ENCODE data around the gene TRPM3. TPM values are rescaled to one million over a fixed set of nuclear protein-coding genes. Genes with fewer than 3 reads are reported as not detected.

Gene TRPM3
- total RNA-seq, 1 donor: 0.72 TPM

DNA sequence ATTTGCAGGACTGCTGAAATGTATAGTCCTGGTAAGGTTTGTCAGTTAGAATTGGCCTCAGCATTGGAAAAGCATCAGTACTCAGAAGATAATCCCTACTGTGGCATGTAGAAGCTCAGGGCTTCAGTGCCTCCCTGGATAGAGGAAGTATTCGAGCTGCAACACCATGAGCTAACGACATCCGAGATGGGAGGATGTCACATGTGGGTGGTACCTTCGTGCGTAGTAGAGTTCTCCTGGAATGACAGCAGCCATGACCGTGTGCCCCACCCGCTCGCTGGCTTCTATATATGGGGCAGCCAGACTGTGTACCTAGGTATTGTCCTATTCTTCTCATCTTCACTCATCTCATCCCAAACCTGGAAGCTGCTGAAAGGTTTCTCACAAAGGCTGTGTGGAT, 361.2 kb downstream of the TRPM3 start:
- Histone ChIP-seq H2AFZ (ENCODE audit: low read length) (no peak overlapping the region), H3K4me3 (ENCODE audit: insufficient read depth, low read length) (no peak overlapping the region), H4K20me1 (ENCODE audit: insufficient read depth, low read length) (no peaks in the 10 kb centered on the region), H3K4me2 (ENCODE audit: insufficient read depth, low read length) (no peak overlapping the region), H3K36me3 (ENCODE audit: insufficient read depth, low read length) (no peaks in the 10 kb centered on the region), H3K79me2 (ENCODE audit: insufficient read depth, low read length) (no peaks in the 10 kb centered on the region), H3K9me3 (ENCODE audit: low read depth, low read length) (no peaks in the 10 kb centered on the region), H3K4me1 (ENCODE audit: insufficient read depth, low read length) (no peaks in the 10 kb centered on the region), H3K27ac (ENCODE audit: low read depth, low read length) (no peak overlapping the region), H3K27me3 (ENCODE audit: insufficient read depth, low read length) (no peaks in the 10 kb centered on the region)
- no peak for DNase-seq (ENCODE audit: insufficient read length, low spot score, missing footprints)
- TF ChIP-seq, protein P1, sequence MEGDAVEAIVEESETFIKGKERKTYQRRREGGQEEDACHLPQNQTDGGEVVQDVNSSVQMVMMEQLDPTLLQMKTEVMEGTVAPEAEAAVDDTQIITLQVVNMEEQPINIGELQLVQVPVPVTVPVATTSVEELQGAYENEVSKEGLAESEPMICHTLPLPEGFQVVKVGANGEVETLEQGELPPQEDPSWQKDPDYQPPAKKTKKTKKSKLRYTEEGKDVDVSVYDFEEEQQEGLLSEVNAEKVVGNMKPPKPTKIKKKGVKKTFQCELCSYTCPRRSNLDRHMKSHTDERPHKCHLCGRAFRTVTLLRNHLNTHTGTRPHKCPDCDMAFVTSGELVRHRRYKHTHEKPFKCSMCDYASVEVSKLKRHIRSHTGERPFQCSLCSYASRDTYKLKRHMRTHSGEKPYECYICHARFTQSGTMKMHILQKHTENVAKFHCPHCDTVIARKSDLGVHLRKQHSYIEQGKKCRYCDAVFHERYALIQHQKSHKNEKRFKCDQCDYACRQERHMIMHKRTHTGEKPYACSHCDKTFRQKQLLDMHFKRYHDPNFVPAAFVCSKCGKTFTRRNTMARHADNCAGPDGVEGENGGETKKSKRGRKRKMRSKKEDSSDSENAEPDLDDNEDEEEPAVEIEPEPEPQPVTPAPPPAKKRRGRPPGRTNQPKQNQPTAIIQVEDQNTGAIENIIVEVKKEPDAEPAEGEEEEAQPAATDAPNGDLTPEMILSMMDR (IDR thresholded peaks at IDR 0.05; ENCODE audit: extremely low read depth, low read depth, low read length): no peak

DNA sequence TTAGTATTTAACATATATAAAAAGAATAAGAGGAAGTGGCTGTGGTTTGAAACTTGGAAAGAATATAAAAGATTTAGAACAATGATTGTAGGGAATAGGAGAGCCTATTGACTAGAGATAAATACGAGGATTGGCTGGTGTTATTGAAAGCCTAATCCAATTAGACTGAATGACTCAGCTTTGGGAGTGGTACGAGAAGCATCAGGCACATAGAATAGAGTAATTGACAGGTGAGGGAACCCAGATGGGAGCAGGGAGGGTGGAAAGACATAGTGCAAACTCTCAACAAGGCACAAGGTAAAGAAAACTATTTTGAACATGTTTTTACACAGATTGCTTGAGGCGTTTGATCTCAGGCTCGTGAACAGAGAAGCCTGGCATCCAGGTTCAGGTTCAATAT, 368.1 kb downstream of the TRPM3 start:
- no peaks in the 10 kb centered on the region for H3K79me2 ChIP-seq (ENCODE audit: insufficient read depth, low read length)
- H3K27ac ChIP-seq (ENCODE audit: low read depth, low read length): no peak overlapping the region
- no peaks in the 10 kb centered on the region for H3K27me3 ChIP-seq (ENCODE audit: insufficient read depth, low read length)
- no peaks in the 10 kb centered on the region for H3K9me3 ChIP-seq (ENCODE audit: low read depth, low read length)
- TF ChIP-seq, protein P1 (IDR thresholded peaks at IDR 0.05; ENCODE audit: extremely low read depth, low read depth, low read length): no peak
- H4K20me1 ChIP-seq (ENCODE audit: insufficient read depth, low read length): no peaks in the 10 kb centered on the region
- H3K4me2 ChIP-seq (ENCODE audit: insufficient read depth, low read length): no peak overlapping the region
- no peak overlapping the region for H2AFZ ChIP-seq (ENCODE audit: low read length)
- H3K4me3 ChIP-seq (ENCODE audit: insufficient read depth, low read length): no peak overlapping the region
- no peaks in the 10 kb centered on the region for H3K4me1 ChIP-seq (ENCODE audit: insufficient read depth, low read length)
- no peak for DNase-seq (ENCODE audit: insufficient read length, low spot score, missing footprints)
- H3K36me3 ChIP-seq (ENCODE audit: insufficient read depth, low read length): no peaks in the 10 kb centered on the region

DNA sequence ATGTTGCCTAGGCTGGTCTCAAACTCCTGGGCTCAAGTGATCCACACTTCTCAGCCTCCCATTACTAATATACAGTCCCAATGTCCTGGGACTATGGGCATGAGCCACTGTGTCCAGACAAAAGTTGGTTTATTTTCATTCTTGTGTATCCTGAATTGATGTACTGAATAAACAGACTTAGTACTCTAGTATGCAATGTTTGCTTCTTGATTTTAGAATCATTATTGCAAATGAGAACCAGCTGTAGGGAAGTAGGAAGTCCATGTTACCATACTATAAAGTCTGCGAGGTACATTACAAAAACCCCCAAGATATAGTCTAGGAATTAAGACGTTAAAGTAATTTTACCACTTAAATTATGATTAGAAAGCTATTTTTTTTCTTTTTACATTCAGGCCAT, 372.4 kb downstream of the TRPM3 start:
- Histone ChIP-seq H4K20me1 (ENCODE audit: insufficient read depth, low read length) (no peaks in the 10 kb centered on the region), H3K27me3 (ENCODE audit: insufficient read depth, low read length) (no peaks in the 10 kb centered on the region), H3K4me2 (ENCODE audit: insufficient read depth, low read length) (no peak overlapping the region), H3K4me1 (ENCODE audit: insufficient read depth, low read length) (peaks cover 13% of the 10 kb centered on the region), H3K4me3 (ENCODE audit: insufficient read depth, low read length) (no peak overlapping the region), H2AFZ (ENCODE audit: low read length) (no peak overlapping the region), H3K9me3 (ENCODE audit: low read depth, low read length) (no peaks in the 10 kb centered on the region), H3K36me3 (ENCODE audit: insufficient read depth, low read length) (no peaks in the 10 kb centered on the region), H3K79me2 (ENCODE audit: insufficient read depth, low read length) (no peaks in the 10 kb centered on the region), H3K27ac (ENCODE audit: low read depth, low read length) (no peak overlapping the region)
- no peak for DNase-seq (ENCODE audit: insufficient read length, low spot score, missing footprints)
- TF ChIP-seq, protein P1 (IDR thresholded peaks at IDR 0.05; ENCODE audit: extremely low read depth, low read depth, low read length): no peak

GRCh38 chr9:70747261-70747718, 374.1 kb downstream of the TRPM3 start:
- Histone ChIP-seq H3K9me3 (ENCODE audit: low read depth, low read length) (no peaks in the 10 kb centered on the region), H3K4me1 (ENCODE audit: insufficient read depth, low read length) (peaks cover 13% of the 10 kb centered on the region), H3K36me3 (ENCODE audit: insufficient read depth, low read length) (no peaks in the 10 kb centered on the region), H4K20me1 (ENCODE audit: insufficient read depth, low read length) (no peaks in the 10 kb centered on the region), H3K4me3 (ENCODE audit: insufficient read depth, low read length) (no peak overlapping the region), H3K27me3 (ENCODE audit: insufficient read depth, low read length) (no peaks in the 10 kb centered on the region), H3K27ac (ENCODE audit: low read depth, low read length) (no peak overlapping the region), H3K4me2 (ENCODE audit: insufficient read depth, low read length) (peak overlapping the region; percentile 6), H2AFZ (ENCODE audit: low read length) (no peak overlapping the region), H3K79me2 (ENCODE audit: insufficient read depth, low read length) (no peaks in the 10 kb centered on the region)
- DNase-seq (ENCODE audit: insufficient read length, low spot score, missing footprints): peak; percentile 77
- TF ChIP-seq, protein P1 (IDR thresholded peaks at IDR 0.05; ENCODE audit: extremely low read depth, low read depth, low read length): no peak
